ENCODE results near the gene LONP1. TPM values are rescaled to one million over a fixed set of nuclear protein-coding genes. Genes with fewer than 3 reads are reported as not detected.

The LONP1 gene
- total RNA-seq, 1 donor from 2014 or later: 64.4 TPM

- no peak for TF ChIP-seq CTCF (IDR thresholded peaks at IDR 0.05; ENCODE audit: unreplicated experiment)
- Mint-ChIP-seq H3K36me3 (ENCODE audit: low read depth, unreplicated experiment) (peaks cover 8% of the 10 kb centered on the region), H3K4me1 (ENCODE audit: unreplicated experiment) (peaks cover 13% of the 10 kb centered on the region), H3K9me3 (ENCODE audit: unreplicated experiment) (no peaks in the 10 kb centered on the region), H3K27ac (ENCODE audit: unreplicated experiment) (peak overlapping the region; percentile 92), H3K27me3 (ENCODE audit: unreplicated experiment) (peaks cover 15% of the 10 kb centered on the region), H3K4me3 (ENCODE audit: unreplicated experiment) (peak overlapping the region; percentile 95)
- no peak for DNase-seq (ENCODE audit: low spot score)
Observed at GRCh38 chr19:5718579-5719273, 1.2 kb downstream of the LONP1 start.

- no peak for TF ChIP-seq CTCF (IDR thresholded peaks at IDR 0.05; ENCODE audit: unreplicated experiment)
- peaks cover 9% of the 10 kb centered on the region for H3K36me3 Mint-ChIP-seq (ENCODE audit: low read depth, unreplicated experiment)
- DNase-seq (ENCODE audit: low spot score): no peak
- no peaks in the 10 kb centered on the region for H3K9me3 Mint-ChIP-seq (ENCODE audit: unreplicated experiment)
- peaks cover 13% of the 10 kb centered on the region for H3K4me1 Mint-ChIP-seq (ENCODE audit: unreplicated experiment)
- peak overlapping the region; percentile 57 for H3K27ac Mint-ChIP-seq (ENCODE audit: unreplicated experiment)
- peaks cover 15% of the 10 kb centered on the region for H3K27me3 Mint-ChIP-seq (ENCODE audit: unreplicated experiment)
- H3K4me3 Mint-ChIP-seq (ENCODE audit: unreplicated experiment): peak overlapping the region; percentile 79
Observed at GRCh38 chr19:5718037-5718578, 1.8 kb downstream of the LONP1 start.

- TF ChIP-seq CTCF (IDR thresholded peaks at IDR 0.05; ENCODE audit: unreplicated experiment): no peak
- Mint-ChIP-seq H3K4me1 (ENCODE audit: unreplicated experiment) (peaks cover 13% of the 10 kb centered on the region), H3K36me3 (ENCODE audit: low read depth, unreplicated experiment) (peaks cover 10% of the 10 kb centered on the region), H3K27me3 (ENCODE audit: unreplicated experiment) (peaks cover 15% of the 10 kb centered on the region), H3K4me3 (ENCODE audit: unreplicated experiment) (peak overlapping the region; percentile 79), H3K27ac (ENCODE audit: unreplicated experiment) (peak overlapping the region; percentile 57), H3K9me3 (ENCODE audit: unreplicated experiment) (no peaks in the 10 kb centered on the region)
- DNase-seq (ENCODE audit: low spot score): no peak
Observed at GRCh38 chr19:5717215-5717935, 2.6 kb downstream of the LONP1 start.

GRCh38 chr19:5714816-5715215 lies 5.1 kb downstream of the LONP1 start:
- no peak for DNase-seq (ENCODE audit: low spot score)
- Mint-ChIP-seq H3K36me3 (ENCODE audit: low read depth, unreplicated experiment) (peaks cover 13% of the 10 kb centered on the region), H3K4me3 (ENCODE audit: unreplicated experiment) (no peak overlapping the region), H3K27me3 (ENCODE audit: unreplicated experiment) (peaks cover 8% of the 10 kb centered on the region), H3K27ac (ENCODE audit: unreplicated experiment) (no peak overlapping the region), H3K9me3 (ENCODE audit: unreplicated experiment) (no peaks in the 10 kb centered on the region), H3K4me1 (ENCODE audit: unreplicated experiment) (peaks cover 13% of the 10 kb centered on the region)
- no peak for TF ChIP-seq CTCF (IDR thresholded peaks at IDR 0.05; ENCODE audit: unreplicated experiment)

GRCh38 chr19:5713228-5713627 lies 6.7 kb downstream of the LONP1 start:
- TF ChIP-seq CTCF (IDR thresholded peaks at IDR 0.05; ENCODE audit: unreplicated experiment): no peak
- H3K36me3 Mint-ChIP-seq (ENCODE audit: low read depth, unreplicated experiment): peaks cover 8% of the 10 kb centered on the region
- no peaks in the 10 kb centered on the region for H3K27me3 Mint-ChIP-seq (ENCODE audit: unreplicated experiment)
- H3K9me3 Mint-ChIP-seq (ENCODE audit: unreplicated experiment): no peaks in the 10 kb centered on the region
- H3K27ac Mint-ChIP-seq (ENCODE audit: unreplicated experiment): no peak overlapping the region
- H3K4me3 Mint-ChIP-seq (ENCODE audit: unreplicated experiment): no peak overlapping the region
- peaks cover 3% of the 10 kb centered on the region for H3K4me1 Mint-ChIP-seq (ENCODE audit: unreplicated experiment)
- no peak for DNase-seq (ENCODE audit: low spot score)
